Neural progenitor cell (in vitro differentiated cells): ENCODE results near the gene TREH.

Experiments used
- CTCF ChIP-seq: fragments of 200-600 bp; sonication (generic); IDR thresholded peaks from 2 replicates; pipeline ENCODE4 v1.5.1; 2017; ENCODE audit warnings: antibody characterized with exemption, mild to moderate bottlenecking
- EZH2 ChIP-seq: fragments of 200-600 bp; sonication (generic); IDR thresholded peaks from 2 replicates; pipeline ENCODE4 v1.6.1; 2017; ENCODE audit warnings: antibody characterized with exemption, mild to moderate bottlenecking, moderate library complexity
- EZH2phosphoT487 ChIP-seq: fragments of 200-600 bp; sonication (generic); IDR thresholded peaks from 2 replicates; pipeline ENCODE4 v1.6.1; 2017; ENCODE audit warnings: antibody characterized with exemption

DNA sequence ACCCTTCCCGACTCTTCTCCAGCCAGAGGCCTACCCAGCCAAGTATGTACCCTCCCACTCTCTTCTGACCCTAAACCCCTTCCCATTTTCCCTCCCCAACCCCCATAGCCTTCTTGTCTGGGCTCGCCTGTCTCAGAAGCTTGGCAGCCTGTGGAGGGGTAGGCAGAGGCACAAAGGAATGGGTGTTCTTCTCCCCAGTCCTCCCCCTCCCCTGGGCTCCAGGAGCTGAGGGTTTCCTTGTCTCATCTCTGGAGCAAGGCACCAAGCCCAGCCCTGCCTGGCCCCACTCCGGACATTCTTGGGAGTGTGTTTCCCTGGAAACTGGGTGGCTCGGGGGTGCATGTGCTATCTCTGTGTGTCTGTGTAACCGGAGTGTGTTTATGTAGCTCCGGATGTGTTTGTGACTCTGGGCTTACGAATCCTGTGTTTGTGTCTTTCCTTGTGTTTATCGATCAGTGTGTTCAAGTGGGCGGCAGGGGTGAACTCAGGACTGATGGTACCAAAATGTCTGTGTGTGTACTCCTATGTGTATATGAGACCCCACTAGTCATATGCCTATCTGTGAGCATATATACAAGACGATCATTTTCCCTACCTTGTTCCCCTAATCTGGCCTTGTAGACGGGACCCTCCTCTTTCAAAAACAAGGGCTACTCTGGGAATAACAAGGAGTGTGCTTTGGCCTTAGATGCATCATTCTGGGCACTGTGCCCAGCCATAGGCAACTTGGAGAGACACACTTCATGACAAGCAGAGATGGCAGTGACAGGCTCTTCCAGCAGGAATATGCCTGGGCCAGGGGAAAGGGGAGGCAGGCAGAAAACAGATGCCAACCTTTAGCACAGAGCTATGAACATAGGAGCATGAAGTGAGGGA, 61.1 kb downstream of the TREH start:
- no peak for TF ChIP-seq CTCF
- no peak for TF ChIP-seq EZH2
- TF ChIP-seq EZH2phosphoT487 = no peak
